ENCODE data around the gene PDXK. TPM values are rescaled to one million over a fixed set of nuclear protein-coding genes. Genes with fewer than 3 reads are reported as not detected.

PDXK gene
- total and polyA plus RNA-seq, 2 donors from 2014 or later = 122 to 210 TPM

DNA sequence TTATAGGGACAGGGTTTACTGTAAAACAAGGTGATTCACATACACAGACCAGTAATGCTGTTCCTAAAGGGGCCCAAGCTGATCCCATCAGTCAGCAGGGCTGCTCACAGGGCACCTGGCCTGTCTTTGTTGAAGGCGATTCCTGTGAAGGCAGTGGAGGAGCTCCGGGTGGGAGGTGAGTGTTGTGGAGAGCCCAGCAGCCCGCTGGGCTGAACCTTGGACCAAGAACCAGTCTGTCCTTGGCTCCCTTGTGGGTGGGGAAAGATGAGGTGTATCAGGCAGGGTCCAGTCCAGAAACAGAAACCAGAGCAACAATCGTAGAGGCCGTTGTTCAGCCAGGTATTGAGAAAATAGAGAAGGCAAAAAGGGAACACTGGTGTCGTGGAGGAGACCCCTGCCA, 12.5 kb downstream of the PDXK start:
- Histone ChIP-seq H3K27ac (ENCODE audit: low read depth in 2 of 2, low read length in 2 of 2) (peak overlapping the region; percentile 43 to 92), H3K4me1 (ENCODE audit: control insufficient read depth in 2 of 3, insufficient read depth in 2 of 3, low read depth in 1 of 3, low read length in 3 of 3) (peaks cover 0 to 56% (median 43%) of the 10 kb centered on the region in 3 donors), H3K9me3 (ENCODE audit: control insufficient read depth in 2 of 3, insufficient read depth in 1 of 3, low read length in 3 of 3) (peaks cover 0 to 2% (median 0%) of the 10 kb centered on the region in 3 donors), H3K27me3 (ENCODE audit: control insufficient read depth, insufficient read depth, low read length) (no peaks in the 10 kb centered on the region), H3K36me3 (ENCODE audit: control insufficient read depth in 2 of 3, insufficient read depth in 3 of 3, low read length in 3 of 3) (peaks cover 0 to 2% (median 0%) of the 10 kb centered on the region in 3 donors), H3K4me3 (ENCODE audit: low read length in 3 of 3) (peak overlapping the region in 2 of 3 donors; percentile 10 to 50), H3K9ac (ENCODE audit: low read length in 3 of 3) (peak overlapping the region in 2 of 3 donors; percentile 39 to 69)
- FAIRE-seq = no peak
- no peak for DNase-seq
- TF ChIP-seq, protein P1, sequence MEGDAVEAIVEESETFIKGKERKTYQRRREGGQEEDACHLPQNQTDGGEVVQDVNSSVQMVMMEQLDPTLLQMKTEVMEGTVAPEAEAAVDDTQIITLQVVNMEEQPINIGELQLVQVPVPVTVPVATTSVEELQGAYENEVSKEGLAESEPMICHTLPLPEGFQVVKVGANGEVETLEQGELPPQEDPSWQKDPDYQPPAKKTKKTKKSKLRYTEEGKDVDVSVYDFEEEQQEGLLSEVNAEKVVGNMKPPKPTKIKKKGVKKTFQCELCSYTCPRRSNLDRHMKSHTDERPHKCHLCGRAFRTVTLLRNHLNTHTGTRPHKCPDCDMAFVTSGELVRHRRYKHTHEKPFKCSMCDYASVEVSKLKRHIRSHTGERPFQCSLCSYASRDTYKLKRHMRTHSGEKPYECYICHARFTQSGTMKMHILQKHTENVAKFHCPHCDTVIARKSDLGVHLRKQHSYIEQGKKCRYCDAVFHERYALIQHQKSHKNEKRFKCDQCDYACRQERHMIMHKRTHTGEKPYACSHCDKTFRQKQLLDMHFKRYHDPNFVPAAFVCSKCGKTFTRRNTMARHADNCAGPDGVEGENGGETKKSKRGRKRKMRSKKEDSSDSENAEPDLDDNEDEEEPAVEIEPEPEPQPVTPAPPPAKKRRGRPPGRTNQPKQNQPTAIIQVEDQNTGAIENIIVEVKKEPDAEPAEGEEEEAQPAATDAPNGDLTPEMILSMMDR (IDR thresholded peaks at IDR 0.05; ENCODE audit: borderline replicate concordance, extremely low read depth, insufficient read depth) = no peak
- intact Hi-C loops (cut with DNase I) = no loop called here

DNA sequence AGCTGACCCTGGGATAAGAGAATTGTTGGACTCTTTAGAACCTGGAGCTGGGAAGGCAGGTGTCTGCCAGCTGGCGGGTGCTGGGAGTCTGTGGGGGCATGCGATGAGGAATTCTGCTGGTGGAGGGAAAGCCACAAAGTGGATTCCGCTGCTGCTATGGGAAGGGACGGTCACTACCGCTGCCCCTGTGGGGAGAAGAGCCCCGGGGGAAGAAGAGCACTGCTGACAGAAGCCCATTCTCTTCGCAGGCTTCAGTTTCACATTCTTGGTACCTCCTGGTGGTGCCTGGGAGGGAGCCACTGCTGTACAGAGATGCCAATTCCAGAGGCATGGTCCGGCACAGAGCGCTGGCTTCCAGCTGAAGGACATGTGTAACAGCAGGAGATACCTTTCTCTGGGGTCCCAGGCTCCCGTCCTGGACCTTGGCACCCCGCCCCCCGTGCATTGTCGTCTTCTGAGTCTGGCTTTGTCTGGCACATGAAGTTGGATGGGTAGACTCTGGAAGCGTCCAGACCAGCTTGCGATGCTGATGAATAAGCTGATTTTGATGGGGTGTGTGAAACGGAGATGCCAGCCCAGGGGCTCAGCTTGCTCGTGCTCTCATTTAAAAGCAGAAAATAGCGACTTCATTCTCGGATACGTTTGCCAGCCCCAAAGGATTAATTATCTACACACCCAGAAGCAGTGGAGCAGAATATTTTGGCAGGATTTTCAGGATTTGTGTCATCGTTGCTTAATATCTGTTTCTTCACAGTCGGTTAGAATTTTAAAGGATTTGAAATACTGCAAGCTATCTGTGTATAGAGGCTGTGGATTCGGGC, 13.2 kb downstream of the PDXK start:
- no peak for DNase-seq
- TF ChIP-seq, protein P1 (IDR thresholded peaks at IDR 0.05; ENCODE audit: borderline replicate concordance, extremely low read depth, insufficient read depth) = no peak
- FAIRE-seq = peak; percentile 45
- Histone ChIP-seq H3K9me3 (ENCODE audit: control insufficient read depth in 2 of 3, insufficient read depth in 1 of 3, low read length in 3 of 3) (no peaks in the 10 kb centered on the region), H3K27me3 (ENCODE audit: control insufficient read depth, insufficient read depth, low read length) (no peaks in the 10 kb centered on the region), H3K9ac (ENCODE audit: low read length in 3 of 3) (peak overlapping the region in 1 of 3 donors; percentile 69), H3K4me3 (ENCODE audit: low read length in 3 of 3) (peak overlapping the region in 2 of 3 donors; percentile 10 to 50), H3K27ac (ENCODE audit: low read depth in 2 of 2, low read length in 2 of 2) (peak overlapping the region; percentile 43 to 92), H3K4me1 (ENCODE audit: control insufficient read depth in 2 of 3, insufficient read depth in 2 of 3, low read depth in 1 of 3, low read length in 3 of 3) (peaks cover 0 to 53% (median 39%) of the 10 kb centered on the region in 3 donors), H3K36me3 (ENCODE audit: control insufficient read depth in 2 of 3, insufficient read depth in 3 of 3, low read length in 3 of 3) (no peaks in the 10 kb centered on the region)
- intact Hi-C loops (cut with DNase I) = no loop called here

GRCh38 chr21:43733060-43733459, 14.1 kb downstream of the PDXK start:
- TF ChIP-seq, protein P1 (IDR thresholded peaks at IDR 0.05; ENCODE audit: borderline replicate concordance, extremely low read depth, insufficient read depth) = no peak
- no peaks in the 10 kb centered on the region for H3K36me3 ChIP-seq (ENCODE audit: control insufficient read depth in 2 of 3, insufficient read depth in 3 of 3, low read length in 3 of 3)
- peak overlapping the region; percentile 27 to 28 for H3K27ac ChIP-seq (ENCODE audit: low read depth in 2 of 2, low read length in 2 of 2)
- H3K27me3 ChIP-seq (ENCODE audit: control insufficient read depth, insufficient read depth, low read length) = no peaks in the 10 kb centered on the region
- peaks cover 2 to 52% (median 36%) of the 10 kb centered on the region in 3 donors for H3K4me1 ChIP-seq (ENCODE audit: control insufficient read depth in 2 of 3, insufficient read depth in 2 of 3, low read depth in 1 of 3, low read length in 3 of 3)
- FAIRE-seq (no peak), DNase-seq (no peak)
- H3K9me3 ChIP-seq (ENCODE audit: control insufficient read depth in 2 of 3, insufficient read depth in 1 of 3, low read length in 3 of 3) = no peaks in the 10 kb centered on the region
- H3K4me3 ChIP-seq (ENCODE audit: low read length in 3 of 3) = no peak overlapping the region
- no peak overlapping the region for H3K9ac ChIP-seq (ENCODE audit: low read length in 3 of 3)
- intact Hi-C loops (cut with DNase I) = no loop called here

All from kidney (tissue), 14 donors.